Effector CD4-positive, alpha-beta T cell (primary cell): ENCODE results near the gene PTH1R.

Source experiments
- DNase-seq: peaks from one replicate; pipeline ENCODE4 v3.0.0-alpha.2; 2020

Gene PTH1R

DNA sequence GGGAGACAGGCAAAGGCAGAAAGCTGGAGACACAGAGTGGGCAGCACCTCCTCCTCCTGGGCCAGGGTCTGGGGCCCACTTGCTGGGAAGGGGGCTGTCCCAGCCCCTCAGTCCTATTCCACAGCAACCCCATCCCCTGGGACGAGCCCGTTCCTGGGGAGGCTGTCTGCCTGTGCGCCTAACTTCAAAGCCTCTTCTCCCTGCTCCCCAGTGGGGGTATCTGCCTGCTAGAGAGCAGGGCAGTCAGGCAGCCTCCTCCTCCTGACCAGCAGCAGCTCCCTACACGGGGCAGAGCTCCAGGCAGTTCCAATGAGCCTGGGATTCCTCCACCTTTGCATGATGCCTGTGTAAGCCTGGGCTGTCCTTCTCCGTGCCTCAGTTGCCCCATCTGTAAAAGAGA, 6.9 kb downstream of the PTH1R start:
- no peak for DNase-seq

DNA sequence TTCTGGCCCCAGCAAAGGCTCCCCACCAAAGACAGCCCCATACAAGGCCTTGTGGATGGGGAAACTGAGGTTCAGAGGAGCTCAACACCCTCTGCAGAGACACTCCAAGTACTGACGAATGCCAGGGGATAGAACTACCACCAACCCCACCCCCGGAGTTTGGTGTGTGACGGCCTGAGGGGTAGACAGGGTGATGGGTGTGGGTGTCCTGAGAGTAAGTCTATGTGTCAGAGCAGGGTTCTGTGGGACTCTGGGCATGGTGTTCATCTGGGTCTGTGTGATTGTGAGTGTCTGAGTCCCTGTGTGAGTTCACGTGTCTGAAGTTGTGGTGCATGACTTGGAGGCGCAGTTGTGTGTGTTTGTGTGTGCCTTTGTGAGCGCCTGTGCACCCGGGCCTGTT, 7.4 kb downstream of the PTH1R start:
- DNase-seq: no peak

DNA sequence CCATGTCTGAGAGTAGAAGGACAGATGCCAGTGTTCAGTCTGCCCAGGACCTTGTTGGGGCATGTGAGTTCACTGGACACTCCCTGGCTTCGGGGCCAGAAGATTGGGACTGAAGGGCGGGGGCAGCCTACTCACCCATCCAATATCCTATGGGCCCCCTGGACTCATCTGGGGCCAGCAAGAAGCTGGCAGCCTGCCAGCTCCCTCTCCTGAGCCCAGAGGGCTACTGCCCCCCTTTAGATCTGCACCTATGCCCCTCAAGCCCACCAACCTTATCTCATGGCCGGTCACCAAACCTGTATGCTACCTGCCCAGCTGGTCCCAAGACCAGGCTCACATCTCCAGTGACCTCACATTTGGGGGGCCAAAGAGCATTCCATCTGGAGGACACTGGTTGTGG, 8.1 kb downstream of the PTH1R start:
- no peak for DNase-seq

- DNase-seq: no peak
Measured at GRCh38 chr3:46887980-46888494, 10.5 kb downstream of the PTH1R start.

GRCh38 chr3:46888705-46889104, 11.2 kb downstream of the PTH1R start:
- no peak for DNase-seq

GRCh38 chr3:46889381-46890110, 12.0 kb downstream of the PTH1R start:
- no peak for DNase-seq

DNA sequence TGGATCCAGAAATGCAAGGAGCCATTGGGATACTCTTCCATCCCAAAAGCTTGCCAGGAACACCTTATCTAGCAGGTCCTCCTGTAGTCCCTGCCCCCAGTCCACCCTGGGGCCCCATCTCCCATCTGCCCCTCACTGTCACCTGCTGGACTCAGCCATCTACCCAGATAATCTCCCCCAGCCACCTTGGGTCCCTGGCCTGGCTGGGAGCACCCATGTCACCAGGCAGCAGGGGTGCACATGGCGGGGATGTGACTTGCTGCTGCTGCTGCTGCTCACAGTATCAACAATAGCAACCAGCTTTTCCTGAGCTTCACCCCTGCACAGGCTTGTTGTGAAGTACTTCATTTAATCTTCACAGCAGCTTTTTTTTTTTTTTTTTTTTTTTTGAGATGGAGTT, 12.6 kb downstream of the PTH1R start:
- DNase-seq: no peak

DNA sequence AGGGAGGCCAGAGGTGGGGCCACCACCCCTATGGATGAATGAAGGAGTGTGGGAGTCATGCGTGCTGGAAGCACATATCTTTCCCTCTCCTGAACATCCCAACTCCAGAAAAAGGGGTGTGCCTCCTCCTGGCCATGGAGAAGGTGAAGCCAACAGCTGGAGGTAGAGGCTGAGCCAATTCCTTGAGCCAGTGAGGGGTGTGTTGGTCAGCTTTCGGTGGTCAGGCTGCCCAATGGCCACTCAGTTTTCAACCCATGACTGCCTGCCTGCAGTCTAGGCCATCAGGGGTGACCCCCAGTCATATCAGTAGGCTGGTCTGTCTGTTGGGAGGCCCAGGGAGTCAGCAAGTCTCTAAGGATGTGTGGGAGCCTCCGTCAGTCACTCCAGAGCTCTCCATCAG, 13.6 kb downstream of the PTH1R start:
- DNase-seq: no peak

GRCh38 chr3:46892285-46893145, 15.0 kb downstream of the PTH1R start:
- no peak for DNase-seq

DNA sequence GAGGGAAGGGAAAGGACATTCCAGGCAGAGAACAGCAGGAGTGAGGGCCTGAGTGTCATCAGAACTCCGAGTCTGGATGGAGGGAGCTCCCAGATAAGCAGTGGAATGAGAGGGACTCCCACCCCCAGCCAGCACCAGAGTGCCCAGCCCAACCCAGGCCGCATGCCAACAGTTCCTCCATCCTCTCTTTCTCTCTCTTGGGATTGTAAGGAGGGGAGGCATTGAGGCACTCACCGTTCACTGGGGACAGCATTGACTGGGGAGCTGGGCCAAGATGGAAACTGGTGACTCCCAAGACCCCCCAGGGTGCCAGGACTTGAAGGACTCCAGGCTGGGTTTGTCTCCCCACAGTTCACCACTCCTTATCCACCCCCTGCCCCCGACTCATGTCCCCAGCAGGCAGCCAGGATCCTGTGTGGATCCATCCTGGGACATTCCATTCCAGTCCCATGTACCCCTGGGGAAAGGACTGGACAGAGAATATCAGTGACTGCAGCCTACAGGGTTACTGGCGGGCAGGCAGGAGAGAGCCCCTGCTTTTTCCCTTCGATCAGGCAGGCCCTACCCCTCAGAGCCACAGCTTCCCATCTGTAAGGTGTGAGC, 15.7 kb downstream of the PTH1R start:
- DNase-seq: no peak

- DNase-seq: no peak
Measured at GRCh38 chr3:46893763-46894162, 16.2 kb downstream of the PTH1R start.

DNA sequence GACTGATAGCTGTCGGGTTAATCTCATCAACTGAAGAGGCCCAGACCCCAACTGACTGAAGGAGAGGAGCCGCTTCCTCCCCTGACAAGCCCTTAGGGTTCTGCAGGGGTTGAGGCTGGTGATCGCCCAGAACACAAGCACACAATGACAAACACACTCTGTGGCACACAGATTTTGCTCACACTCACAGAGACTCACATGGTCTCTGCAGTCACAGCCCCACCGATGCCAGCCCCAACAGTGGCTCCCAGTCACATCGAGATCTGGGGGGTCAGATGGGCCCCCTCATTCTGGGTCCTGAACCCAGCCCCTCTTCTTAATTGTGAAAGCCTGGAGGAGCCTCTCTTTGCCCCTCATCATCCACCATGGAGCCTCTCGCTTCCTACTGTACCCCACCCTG, 16.7 kb downstream of the PTH1R start:
- no peak for DNase-seq

DNA sequence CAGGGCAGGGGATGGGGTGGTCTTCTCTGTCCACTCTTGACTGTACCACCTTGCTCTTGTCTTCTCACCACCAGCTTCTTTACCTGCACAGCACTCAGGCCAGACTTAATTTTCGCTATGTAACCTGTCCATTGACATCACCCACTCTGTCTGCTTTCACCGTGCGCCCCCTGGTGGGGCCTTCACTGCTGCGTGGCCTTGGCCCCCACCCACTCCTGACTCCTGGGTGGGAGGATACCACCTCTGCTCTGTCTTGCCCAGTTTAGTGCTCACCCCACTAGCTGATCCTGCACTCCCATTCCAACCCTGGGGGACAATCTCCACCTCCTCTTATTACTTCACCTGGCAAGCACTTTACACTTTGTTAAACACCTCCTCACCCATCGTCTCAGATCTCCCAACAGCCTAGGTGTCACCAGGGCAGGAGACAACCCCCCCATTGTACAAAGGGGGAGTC, 17.7 kb downstream of the PTH1R start:
- peak; percentile 76 for DNase-seq

GRCh38 chr3:46895761-46896160, 18.2 kb downstream of the PTH1R start:
- DNase-seq: no peak

GRCh38 chr3:46896386-46896785, 18.9 kb downstream of the PTH1R start:
- no peak for DNase-seq

DNA sequence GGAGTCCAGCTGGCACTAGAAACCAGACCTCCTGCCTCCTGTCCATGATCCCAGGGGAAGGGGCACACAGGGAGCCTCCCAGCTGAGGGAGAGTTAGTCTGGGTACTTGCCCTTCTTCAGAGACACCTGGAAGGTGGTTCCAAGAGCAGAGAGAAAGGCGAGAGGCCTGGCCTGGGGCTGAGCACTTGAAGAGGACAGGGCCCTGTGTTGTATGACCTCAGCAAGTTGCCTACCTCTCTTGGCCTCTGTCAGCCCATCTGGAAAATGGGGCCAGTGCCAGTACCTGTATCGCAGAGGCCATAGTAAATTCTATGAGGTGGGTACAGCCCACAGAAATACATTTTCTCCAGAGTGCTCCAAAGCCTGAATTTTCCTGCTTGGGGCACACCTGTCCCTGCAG, 19.5 kb downstream of the PTH1R start:
- DNase-seq: no peak

- no peak for DNase-seq
Measured at GRCh38 chr3:46897829-46898320, 20.4 kb downstream of the PTH1R start.

- DNase-seq: no peak
Measured at GRCh38 chr3:46898321-46899150, 21.0 kb downstream of the PTH1R start.

DNA sequence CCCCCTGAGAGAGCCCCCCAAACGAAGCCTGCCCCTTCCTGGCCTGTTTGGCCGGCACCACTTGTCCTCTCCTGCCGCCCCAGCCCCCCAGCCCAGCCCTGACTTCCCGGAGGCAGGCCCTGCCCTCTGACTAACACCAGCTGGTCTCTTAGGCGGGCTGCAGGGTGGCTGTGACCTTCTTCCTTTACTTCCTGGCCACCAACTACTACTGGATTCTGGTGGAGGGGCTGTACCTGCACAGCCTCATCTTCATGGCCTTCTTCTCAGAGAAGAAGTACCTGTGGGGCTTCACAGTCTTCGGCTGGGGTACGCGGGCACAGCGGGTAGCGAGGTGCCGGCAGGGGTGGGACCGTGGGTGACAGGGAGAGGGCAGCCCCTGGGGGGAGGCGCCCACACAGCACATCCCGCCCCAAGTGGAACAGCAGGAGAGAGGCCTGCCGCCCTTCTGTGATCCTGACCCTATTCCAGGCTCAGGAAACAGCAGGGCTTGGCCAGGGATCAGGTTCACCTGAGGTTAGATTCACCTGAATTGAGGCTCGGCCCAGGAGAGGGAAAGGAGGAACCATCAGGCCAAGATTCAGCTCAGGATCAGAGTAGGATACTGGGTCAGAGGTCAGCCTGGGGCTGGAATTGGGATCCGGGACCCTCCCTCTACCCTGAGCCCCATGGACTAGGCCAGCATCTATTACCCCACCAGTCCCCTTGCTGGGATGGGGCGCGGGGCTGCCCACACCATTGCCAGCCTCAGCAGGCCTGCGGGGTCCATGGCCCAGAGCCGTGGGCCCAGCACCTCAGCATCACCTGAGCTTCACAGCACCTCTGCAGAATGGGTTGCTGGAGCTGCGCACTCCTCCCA, 21.9 kb downstream of the PTH1R start:
- no peak for DNase-seq

GRCh38 chr3:46900007-46900292, 22.4 kb downstream of the PTH1R start:
- no peak for DNase-seq

GRCh38 chr3:46900356-46900755, 22.8 kb downstream of the PTH1R start:
- DNase-seq: no peak

GRCh38 chr3:46901061-46901460, 23.5 kb downstream of the PTH1R start:
- DNase-seq: no peak
